ENCODE measurements around the gene EYA2.

DNA sequence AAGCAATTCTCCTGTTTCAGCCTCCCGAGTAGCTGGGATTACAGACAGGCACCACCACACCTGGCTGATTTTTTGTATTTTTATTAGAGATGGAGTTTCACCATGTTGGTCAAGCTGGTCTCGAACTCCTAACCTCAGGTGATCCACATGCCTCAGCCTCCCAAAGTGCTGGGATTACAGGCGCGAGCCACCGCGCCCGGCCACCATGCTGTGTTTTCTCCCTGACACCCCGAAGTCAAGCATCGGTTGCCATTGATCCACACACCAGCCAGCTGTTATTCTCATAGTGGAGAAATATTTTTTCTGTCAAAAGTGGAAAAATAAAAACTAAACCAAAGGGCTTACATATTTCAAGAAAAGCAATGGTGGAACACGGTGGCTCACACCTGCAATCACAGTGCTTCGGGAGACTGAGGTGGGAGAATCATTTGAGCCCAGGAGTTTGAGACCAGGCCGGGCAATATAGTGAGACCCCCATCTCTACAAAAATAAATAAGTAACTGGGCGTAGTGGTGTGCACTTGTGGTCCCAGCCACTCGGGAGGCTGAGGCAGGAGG, 304.4 kb downstream of the EYA2 start:
- TF ChIP-seq POLR2A (IDR thresholded peaks at IDR 0.05; ENCODE audit: extremely low read depth, insufficient read length): no peak
- TF ChIP-seq, protein P1, sequence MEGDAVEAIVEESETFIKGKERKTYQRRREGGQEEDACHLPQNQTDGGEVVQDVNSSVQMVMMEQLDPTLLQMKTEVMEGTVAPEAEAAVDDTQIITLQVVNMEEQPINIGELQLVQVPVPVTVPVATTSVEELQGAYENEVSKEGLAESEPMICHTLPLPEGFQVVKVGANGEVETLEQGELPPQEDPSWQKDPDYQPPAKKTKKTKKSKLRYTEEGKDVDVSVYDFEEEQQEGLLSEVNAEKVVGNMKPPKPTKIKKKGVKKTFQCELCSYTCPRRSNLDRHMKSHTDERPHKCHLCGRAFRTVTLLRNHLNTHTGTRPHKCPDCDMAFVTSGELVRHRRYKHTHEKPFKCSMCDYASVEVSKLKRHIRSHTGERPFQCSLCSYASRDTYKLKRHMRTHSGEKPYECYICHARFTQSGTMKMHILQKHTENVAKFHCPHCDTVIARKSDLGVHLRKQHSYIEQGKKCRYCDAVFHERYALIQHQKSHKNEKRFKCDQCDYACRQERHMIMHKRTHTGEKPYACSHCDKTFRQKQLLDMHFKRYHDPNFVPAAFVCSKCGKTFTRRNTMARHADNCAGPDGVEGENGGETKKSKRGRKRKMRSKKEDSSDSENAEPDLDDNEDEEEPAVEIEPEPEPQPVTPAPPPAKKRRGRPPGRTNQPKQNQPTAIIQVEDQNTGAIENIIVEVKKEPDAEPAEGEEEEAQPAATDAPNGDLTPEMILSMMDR (IDR thresholded peaks at IDR 0.05; ENCODE audit: low read depth, low read length): no peak

All from NB4 (cell line).